Tibial nerve (tissue), 4 donors: ENCODE data around the gene TSPAN13. TPM values are rescaled to one million over a fixed set of nuclear protein-coding genes. Genes with fewer than 3 reads are reported as not detected.
A peak's percentile ranks its signal among the peaks of the same experiment; 100 is the strongest.

Experiments used
- DNase-seq, 2 donors: peaks; one replicate each; pipeline ENCODE4 v3.0.0-alpha.2; 2019; ENCODE audit warnings: low spot score in 2 of 2
- H3K27ac ChIP-seq, 4 donors: fragments of 200-600 bp; sonication (generic) in 3 of 4; one replicate each; pipeline ENCODE4 v1.5.1; 2017 to 2019; ENCODE audit warnings: mild to moderate bottlenecking in 1 of 4
- H3K27me3 ChIP-seq, 2 donors: fragments of 200-600 bp; sonication (generic) in 1 of 2; one replicate each; pipeline versions ENCODE4 v1.5.1 to v1.6.0; 2017 to 2019
- H3K36me3 ChIP-seq, 3 donors: fragments of 200-600 bp; sonication (generic); one replicate each; pipeline ENCODE4 v1.5.1; 2018 to 2019
- H3K4me1 ChIP-seq, 4 donors: fragments of 200-600 bp; sonication (generic) in 3 of 4; one replicate each; pipeline ENCODE4 v1.5.1; 2017 to 2019
- H3K4me3 ChIP-seq, 4 donors: fragments of 200-600 bp; sonication (generic) in 3 of 4; one replicate each; pipeline ENCODE4 v1.5.1; 2017 to 2019; ENCODE audit warnings: mild to moderate bottlenecking in 1 of 4, moderate library complexity in 1 of 4
- H3K9me3 ChIP-seq, 4 donors: fragments of 200-600 bp; sonication (generic) in 3 of 4; one replicate each; pipeline ENCODE4 v1.5.1; 2017 to 2019
- EP300 ChIP-seq, 2 donors: sonication (generic); formaldehyde crosslinking; IDR thresholded peaks; one replicate each; pipeline ENCODE4 v1.6.1; 2017; ENCODE audit warnings: antibody characterized with exemption in 2 of 2, mild to moderate bottlenecking in 1 of 2
- POLR2A ChIP-seq, 2 donors: fragments of 450-650 bp; IDR thresholded peaks; one replicate each; pipeline ENCODE4 v1.6.1; 2017; ENCODE audit warnings: antibody characterized with exemption in 2 of 2, mild to moderate bottlenecking in 2 of 2, moderate library complexity in 2 of 2
- WGBS, 2 donors: methylation state at CpG; one replicate each; pipeline ENCODE4 v1.1.5; 2018; 5-methylcytosine and 5-hydroxymethylcytosine counted together
- total RNA-seq, 4 donors: library from RNA; depleted of rRNA; stranded (reverse); fragments of >200 nt; gene quantifications; one replicate each; pipeline ENCODE4 v1.1.0, GENCODE V29; 2016
- TF ChIP-seq, protein P1 (sequence below), 5 experiments: fragments of 200-600 bp in 3 of 5; fragments of 450-650 bp in 2 of 5; sonication (generic) in 3 of 5; IDR thresholded peaks; one replicate each; pipeline ENCODE4 v1.5.1; 2016 to 2019; ENCODE audit warnings: antibody characterized with exemption in 5 of 5, mild to moderate bottlenecking in 3 of 5, moderate library complexity in 2 of 5

The TSPAN13 gene
- total RNA-seq, 4 donors from 2014 or later: 6.9 to 11.7 (median 9.0) TPM

DNA sequence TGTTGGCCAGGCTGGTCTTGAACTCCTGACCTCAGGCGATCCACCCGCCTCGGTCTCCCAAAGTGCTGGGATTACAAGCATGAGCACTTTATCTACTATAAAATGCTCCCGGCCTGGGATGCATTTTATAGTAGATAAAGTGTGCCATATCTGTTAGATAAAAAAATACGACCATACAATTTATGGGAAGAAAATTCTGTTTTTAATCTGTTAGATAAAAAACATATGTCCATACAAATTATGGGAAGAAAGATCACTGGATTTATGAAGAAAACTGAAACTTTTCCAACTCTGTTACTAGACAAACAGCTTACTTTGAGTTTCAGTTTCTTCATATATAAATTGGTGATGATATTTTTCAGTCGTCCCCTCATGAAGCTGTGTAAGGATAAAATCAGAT lies 4.5 kb downstream of the TSPAN13 start:
- Histone ChIP-seq H3K4me1 (peaks cover 0 to 21% (median 4%) of the 10 kb centered on the region in 4 donors), H3K27ac (no peak overlapping the region), H3K9me3 (no peaks in the 10 kb centered on the region), H3K4me3 (no peak overlapping the region), H3K27me3 (peaks cover 0 to 21% of the 10 kb centered on the region in 2 donors), H3K36me3 (no peaks in the 10 kb centered on the region)
- DNase-seq: no peak
- 91 to 92% methylated on average over 6 of the region's 6 CpGs for WGBS, 2 donors
- TF ChIP-seq POLR2A (IDR thresholded peaks at IDR 0.05): no peak
- TF ChIP-seq, protein P1, sequence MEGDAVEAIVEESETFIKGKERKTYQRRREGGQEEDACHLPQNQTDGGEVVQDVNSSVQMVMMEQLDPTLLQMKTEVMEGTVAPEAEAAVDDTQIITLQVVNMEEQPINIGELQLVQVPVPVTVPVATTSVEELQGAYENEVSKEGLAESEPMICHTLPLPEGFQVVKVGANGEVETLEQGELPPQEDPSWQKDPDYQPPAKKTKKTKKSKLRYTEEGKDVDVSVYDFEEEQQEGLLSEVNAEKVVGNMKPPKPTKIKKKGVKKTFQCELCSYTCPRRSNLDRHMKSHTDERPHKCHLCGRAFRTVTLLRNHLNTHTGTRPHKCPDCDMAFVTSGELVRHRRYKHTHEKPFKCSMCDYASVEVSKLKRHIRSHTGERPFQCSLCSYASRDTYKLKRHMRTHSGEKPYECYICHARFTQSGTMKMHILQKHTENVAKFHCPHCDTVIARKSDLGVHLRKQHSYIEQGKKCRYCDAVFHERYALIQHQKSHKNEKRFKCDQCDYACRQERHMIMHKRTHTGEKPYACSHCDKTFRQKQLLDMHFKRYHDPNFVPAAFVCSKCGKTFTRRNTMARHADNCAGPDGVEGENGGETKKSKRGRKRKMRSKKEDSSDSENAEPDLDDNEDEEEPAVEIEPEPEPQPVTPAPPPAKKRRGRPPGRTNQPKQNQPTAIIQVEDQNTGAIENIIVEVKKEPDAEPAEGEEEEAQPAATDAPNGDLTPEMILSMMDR (IDR thresholded peaks at IDR 0.05): no peak
- no peak for TF ChIP-seq EP300 (IDR thresholded peaks at IDR 0.05)

DNA sequence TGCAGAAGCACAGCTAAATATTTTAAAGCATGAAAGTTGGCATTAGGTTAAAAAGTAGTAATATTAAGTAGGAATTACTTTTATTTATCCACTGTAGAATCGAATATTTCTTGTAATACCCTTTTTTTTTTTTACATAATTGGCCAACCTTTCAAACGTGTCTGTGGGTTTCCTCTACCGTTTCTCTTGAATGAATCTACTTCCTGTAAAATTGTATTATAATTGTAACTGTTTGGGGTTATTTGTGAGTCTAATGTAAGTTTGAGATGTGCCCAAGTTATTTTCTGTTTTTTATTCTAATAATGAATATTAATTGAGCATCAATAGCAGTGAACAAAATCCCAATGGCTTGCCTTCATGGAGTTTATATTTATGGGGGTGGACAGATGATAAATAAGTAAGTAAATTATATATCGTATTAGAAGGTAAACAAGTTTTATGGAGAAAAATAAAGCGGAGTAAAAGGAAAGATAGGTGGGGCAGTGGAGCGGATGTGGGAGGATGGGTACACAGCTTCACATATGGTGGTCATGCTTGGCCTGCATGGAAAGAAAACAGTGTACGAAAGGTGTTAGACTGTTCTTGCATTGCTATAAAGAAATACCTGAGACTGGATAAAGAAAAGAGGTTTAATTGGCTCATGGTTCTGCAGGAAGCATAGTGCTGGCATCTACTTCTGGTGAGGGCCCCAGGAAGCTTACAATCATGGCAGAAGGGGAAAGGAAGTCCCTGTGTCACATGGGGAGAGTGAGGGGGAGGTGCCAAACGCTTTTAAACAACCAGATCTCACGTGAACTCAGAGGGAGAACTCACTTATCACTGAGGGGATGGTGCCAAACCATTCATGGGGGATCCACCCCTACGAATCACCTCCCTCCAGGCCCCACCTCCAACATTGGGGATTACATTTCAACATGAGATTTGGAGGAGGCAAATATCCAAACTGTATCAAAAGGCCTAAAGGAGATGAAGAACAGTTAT lies 5.4 kb downstream of the TSPAN13 start:
- Histone ChIP-seq H3K4me3 (no peak overlapping the region), H3K27me3 (peaks cover 0 to 16% of the 10 kb centered on the region in 2 donors), H3K27ac (no peak overlapping the region), H3K4me1 (peaks cover 0 to 13% (median 4%) of the 10 kb centered on the region in 4 donors), H3K36me3 (no peaks in the 10 kb centered on the region), H3K9me3 (no peaks in the 10 kb centered on the region)
- 88 to 89% methylated on average over 10 of the region's 10 CpGs for WGBS, 2 donors
- DNase-seq: no peak
- TF ChIP-seq, protein P1 (IDR thresholded peaks at IDR 0.05): no peak
- TF ChIP-seq EP300 (IDR thresholded peaks at IDR 0.05) (no peak), POLR2A (IDR thresholded peaks at IDR 0.05) (no peak)

DNA sequence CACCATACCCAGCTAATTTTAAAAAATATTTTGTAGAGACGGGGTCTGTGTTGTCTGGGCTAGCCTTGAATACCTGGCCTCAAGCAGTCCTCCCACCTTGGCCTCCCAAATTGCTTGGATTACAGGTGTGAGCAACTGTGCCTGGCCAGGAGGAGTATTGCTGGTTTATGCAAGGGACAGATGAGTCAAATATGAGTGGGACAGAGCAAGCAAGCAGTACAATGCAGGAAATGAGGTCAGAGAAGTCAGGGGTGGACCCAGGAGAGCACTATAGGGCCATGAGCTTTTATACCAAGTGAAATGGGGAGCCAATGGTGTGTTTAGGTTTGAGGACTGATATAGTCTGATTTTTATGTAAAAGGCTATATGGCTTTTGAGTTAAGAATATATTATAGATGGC lies 6.3 kb downstream of the TSPAN13 start:
- Histone ChIP-seq H3K27me3 (peaks cover 0 to 14% of the 10 kb centered on the region in 2 donors), H3K4me3 (no peak overlapping the region), H3K27ac (no peak overlapping the region), H3K4me1 (peaks cover 0 to 4% (median 2%) of the 10 kb centered on the region in 4 donors), H3K36me3 (no peaks in the 10 kb centered on the region), H3K9me3 (no peaks in the 10 kb centered on the region)
- TF ChIP-seq EP300 (IDR thresholded peaks at IDR 0.05) (no peak), POLR2A (IDR thresholded peaks at IDR 0.05) (no peak)
- TF ChIP-seq, protein P1 (IDR thresholded peaks at IDR 0.05): no peak
- 100% methylated on average over 1 of the region's 1 CpG for WGBS, 2 donors
- DNase-seq: no peak

DNA sequence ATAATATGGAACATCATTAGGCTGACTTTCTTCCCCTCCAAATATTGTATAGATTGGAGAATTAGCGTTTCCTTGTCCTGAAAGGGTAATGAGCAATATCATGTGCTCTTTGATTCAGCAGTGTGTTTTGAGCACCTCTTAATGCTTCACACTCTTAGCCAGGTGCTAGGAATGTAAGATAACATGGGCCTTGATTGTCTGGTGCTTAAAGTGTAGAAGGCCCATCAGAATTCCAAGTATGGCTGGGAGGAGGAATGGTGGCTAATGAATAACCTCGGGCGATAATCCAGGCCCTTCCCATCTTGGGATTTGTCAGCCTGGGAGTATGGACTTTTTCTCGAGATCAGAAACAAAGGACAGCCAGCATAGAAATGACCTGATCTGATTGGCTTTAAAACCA lies 8.6 kb downstream of the TSPAN13 start:
- WGBS, 2 donors: 87% methylated on average over 4 of the region's 4 CpGs
- TF ChIP-seq POLR2A (IDR thresholded peaks at IDR 0.05) (no peak), EP300 (IDR thresholded peaks at IDR 0.05) (no peak)
- TF ChIP-seq, protein P1 (IDR thresholded peaks at IDR 0.05): no peak
- H3K27ac ChIP-seq: no peak overlapping the region
- H3K4me3 ChIP-seq: no peak overlapping the region
- no peaks in the 10 kb centered on the region for H3K9me3 ChIP-seq
- no peaks in the 10 kb centered on the region for H3K27me3 ChIP-seq
- no peak for DNase-seq
- H3K4me1 ChIP-seq: no peaks in the 10 kb centered on the region
- H3K36me3 ChIP-seq: no peaks in the 10 kb centered on the region

DNA sequence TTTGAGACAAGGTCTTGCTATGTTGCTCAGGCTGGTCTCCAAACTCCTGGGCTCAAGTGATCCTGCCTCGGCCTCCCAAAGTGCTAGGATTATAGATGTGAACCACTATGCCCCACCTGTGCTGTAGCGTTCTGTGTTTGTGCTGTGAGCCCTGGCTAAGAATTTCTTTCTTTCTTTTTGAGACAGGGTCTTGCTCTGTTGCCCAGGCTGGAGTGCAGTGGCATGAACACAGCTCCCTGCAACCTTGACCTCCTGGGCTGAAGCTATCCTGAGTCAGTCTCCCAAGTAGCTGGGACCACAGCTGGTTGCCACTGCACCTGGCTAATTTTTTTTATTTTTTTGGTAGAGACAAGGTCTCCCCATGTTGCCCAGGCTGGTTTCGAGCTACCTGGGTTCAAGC lies 11.4 kb downstream of the TSPAN13 start:
- Histone ChIP-seq H3K27ac (peak overlapping the region in 2 of 4 donors; percentile 16 to 20), H3K36me3 (no peaks in the 10 kb centered on the region), H3K4me3 (no peak overlapping the region), H3K4me1 (no peaks in the 10 kb centered on the region), H3K9me3 (peaks cover 0 to 5% (median 0%) of the 10 kb centered on the region in 4 donors), H3K27me3 (no peaks in the 10 kb centered on the region)
- DNase-seq: no peak
- TF ChIP-seq POLR2A (IDR thresholded peaks at IDR 0.05): no peak
- 91 to 92% methylated on average over 3 of the region's 3 CpGs for WGBS, 2 donors
